ENCODE data around the gene CPNE2. TPM values are rescaled to one million over a fixed set of nuclear protein-coding genes. Genes with fewer than 3 reads are reported as not detected.

Gene CPNE2
- total RNA-seq, 1 experiment from 2014 or later, result 35.2 TPM

DNA sequence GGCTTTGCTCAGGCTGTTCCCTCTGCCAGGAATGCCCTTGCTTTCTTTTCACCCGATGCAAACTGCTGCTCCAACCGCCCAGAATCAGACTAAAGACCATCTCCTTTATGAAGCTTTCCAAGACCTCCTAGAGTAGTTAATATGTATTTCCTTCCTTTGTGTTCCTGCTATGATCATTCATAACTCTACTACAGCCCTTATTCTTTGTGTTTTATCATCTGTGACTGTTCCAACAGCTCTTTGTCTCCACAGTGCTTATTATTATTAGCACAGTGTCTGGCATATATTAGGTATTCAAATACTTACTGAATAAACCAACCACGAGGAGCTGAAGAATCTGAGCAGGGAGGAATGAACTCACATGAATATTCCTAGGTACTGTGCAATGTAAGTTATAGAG is 85.8 kb downstream of the CPNE2 start:
- no peaks in the 10 kb centered on the region for H3K27me3 ChIP-seq (ENCODE audit: insufficient read depth, low read depth)
- CTCF ChIA-PET, result interaction anchor here (0.7 kb wide), 1 partner anchor 429 kb away, joined by 3 read pairs; no protein-coding TSS in a partner anchor

DNA sequence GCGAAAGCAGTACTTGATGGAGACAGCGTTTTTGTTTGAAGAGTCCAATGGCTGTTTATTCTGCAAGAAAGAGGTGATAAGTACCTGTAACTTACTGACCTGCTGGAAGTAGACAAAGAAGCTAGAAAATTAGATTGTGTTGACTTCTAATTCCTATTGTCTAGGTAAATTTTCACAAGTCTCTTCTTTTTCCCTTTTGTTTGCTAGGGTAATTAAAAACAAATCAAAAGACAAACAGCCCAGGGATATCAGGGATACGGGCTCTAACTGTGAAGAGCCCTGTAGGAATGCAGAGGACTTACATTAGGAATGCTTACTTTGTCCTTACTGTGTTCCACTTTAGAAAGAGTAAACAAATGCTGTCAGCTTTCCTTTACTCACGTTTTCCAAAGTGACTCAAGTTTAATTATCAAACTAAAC is 86.4 kb downstream of the CPNE2 start:
- peaks cover 10% of the 10 kb centered on the region for H3K36me3 ChIP-seq (ENCODE audit: low read depth)
- intact Hi-C loops (cut with micrococcal nuclease; ENCODE audit: unreplicated experiment), result no loop called here
- BruUV-seq (replicated peaks), result no TSS peak
- DNase-seq, result no peak
- H3K27me3 ChIP-seq (ENCODE audit: insufficient read depth, low read depth), result no peaks in the 10 kb centered on the region
- no peaks in the 10 kb centered on the region for H3F3A ChIP-seq (ENCODE audit: insufficient read depth, low read depth)
- H3K9me3 ChIP-seq (ENCODE audit: insufficient read depth, low read depth), result no peaks in the 10 kb centered on the region
- POLR2A ChIA-PET (ENCODE audit: unreplicated experiment), result no interaction called here
- H4K20me1 ChIP-seq (ENCODE audit: insufficient read depth), result peaks cover 14% of the 10 kb centered on the region; the same call in 1 of the 2 replicates
- 0 out of 2 replicates have a peak overlapping the region, but pooled peaks have one; percentile 13 for H3K27ac ChIP-seq
- peaks cover 48% of the 10 kb centered on the region for H3K79me2 ChIP-seq (ENCODE audit: low read depth)
- no peak overlapping the region for H2AFZ ChIP-seq
- no peak overlapping the region for H3K4me3 ChIP-seq
- H3K9me2 ChIP-seq (ENCODE audit: insufficient read depth), result no peaks in the 10 kb centered on the region
- TF ChIP-seq, protein P1, sequence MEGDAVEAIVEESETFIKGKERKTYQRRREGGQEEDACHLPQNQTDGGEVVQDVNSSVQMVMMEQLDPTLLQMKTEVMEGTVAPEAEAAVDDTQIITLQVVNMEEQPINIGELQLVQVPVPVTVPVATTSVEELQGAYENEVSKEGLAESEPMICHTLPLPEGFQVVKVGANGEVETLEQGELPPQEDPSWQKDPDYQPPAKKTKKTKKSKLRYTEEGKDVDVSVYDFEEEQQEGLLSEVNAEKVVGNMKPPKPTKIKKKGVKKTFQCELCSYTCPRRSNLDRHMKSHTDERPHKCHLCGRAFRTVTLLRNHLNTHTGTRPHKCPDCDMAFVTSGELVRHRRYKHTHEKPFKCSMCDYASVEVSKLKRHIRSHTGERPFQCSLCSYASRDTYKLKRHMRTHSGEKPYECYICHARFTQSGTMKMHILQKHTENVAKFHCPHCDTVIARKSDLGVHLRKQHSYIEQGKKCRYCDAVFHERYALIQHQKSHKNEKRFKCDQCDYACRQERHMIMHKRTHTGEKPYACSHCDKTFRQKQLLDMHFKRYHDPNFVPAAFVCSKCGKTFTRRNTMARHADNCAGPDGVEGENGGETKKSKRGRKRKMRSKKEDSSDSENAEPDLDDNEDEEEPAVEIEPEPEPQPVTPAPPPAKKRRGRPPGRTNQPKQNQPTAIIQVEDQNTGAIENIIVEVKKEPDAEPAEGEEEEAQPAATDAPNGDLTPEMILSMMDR (conservative IDR thresholded peaks at IDR 0.05), result no peak
- no peak for TF ChIP-seq EZH2 (IDR thresholded peaks at IDR 0.05; ENCODE audit: low read depth)
- peaks cover 4% of the 10 kb centered on the region for H3K4me1 ChIP-seq (replicated peaks; ENCODE audit: insufficient read depth)
- CTCF ChIA-PET, result no interaction called here
- no peak overlapping the region for H3K4me2 ChIP-seq

More for the DNA sequence above, 85.8 kb downstream of the CPNE2 start:
- no TSS peak for BruUV-seq (replicated peaks)
- Histone ChIP-seq H3K4me2 (no peak overlapping the region), H3K9me2 (ENCODE audit: insufficient read depth) (no peaks in the 10 kb centered on the region), H3K4me1 (replicated peaks; ENCODE audit: insufficient read depth) (no peaks in the 10 kb centered on the region), H3K79me2 (ENCODE audit: low read depth) (peaks cover 42% of the 10 kb centered on the region), H4K20me1 (ENCODE audit: insufficient read depth) (peaks cover 14% of the 10 kb centered on the region; the same call in 1 of the 2 replicates), H3F3A (ENCODE audit: insufficient read depth, low read depth) (no peaks in the 10 kb centered on the region), H2AFZ (no peak overlapping the region), H3K9me3 (ENCODE audit: insufficient read depth, low read depth) (no peaks in the 10 kb centered on the region), H3K36me3 (ENCODE audit: low read depth) (peaks cover 16% of the 10 kb centered on the region), H3K4me3 (no peak overlapping the region), H3K27ac (no peak overlapping the region)
- TF ChIP-seq EZH2 (IDR thresholded peaks at IDR 0.05; ENCODE audit: low read depth), result no peak
- TF ChIP-seq, protein P1 (conservative IDR thresholded peaks at IDR 0.05), result no peak
- intact Hi-C loops (cut with micrococcal nuclease; ENCODE audit: unreplicated experiment), result no loop called here
- DNase-seq, result no peak
- POLR2A ChIA-PET (ENCODE audit: unreplicated experiment), result no interaction called here

DNA sequence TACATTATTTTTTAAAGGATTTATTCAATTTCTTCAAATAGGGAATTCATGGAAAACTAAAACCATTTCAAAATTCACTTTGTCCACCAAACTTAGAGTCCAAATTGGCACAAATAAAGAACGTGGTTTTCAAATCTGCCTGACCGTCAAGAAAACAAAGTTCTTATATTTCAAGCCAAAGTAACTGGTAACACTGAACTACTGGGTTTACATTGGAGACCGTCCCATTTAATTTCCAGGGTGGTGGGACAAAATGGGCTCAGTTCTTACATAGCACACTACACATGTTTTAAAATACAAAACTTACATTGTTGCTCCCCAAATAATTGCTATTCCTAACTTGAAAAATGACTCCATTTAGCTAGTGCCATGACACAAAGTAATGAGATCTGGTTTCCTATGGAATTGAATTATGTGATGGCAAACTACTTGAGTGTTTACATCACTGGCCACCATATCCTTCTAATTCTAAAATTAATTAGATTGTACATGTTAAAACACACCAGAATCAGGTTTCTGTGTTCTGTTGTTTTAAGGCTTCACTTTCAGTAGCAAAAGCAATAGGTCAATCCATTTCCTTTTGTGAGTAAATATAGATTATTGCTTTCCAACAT is 86.9 kb downstream of the CPNE2 start:
- Histone ChIP-seq H3K4me3 (no peak overlapping the region), H3K9me3 (ENCODE audit: insufficient read depth, low read depth) (no peaks in the 10 kb centered on the region), H3K27ac (0 out of 2 replicates have a peak overlapping the region, but pooled peaks have one; percentile 13), H3K4me2 (no peak overlapping the region), H3K36me3 (ENCODE audit: low read depth) (peaks cover 8% of the 10 kb centered on the region; the same call in 1 of the 2 replicates), H4K20me1 (ENCODE audit: insufficient read depth) (peaks cover 14% of the 10 kb centered on the region; the same call in 1 of the 2 replicates), H3K27me3 (ENCODE audit: insufficient read depth, low read depth) (no peaks in the 10 kb centered on the region), H3K9me2 (ENCODE audit: insufficient read depth) (no peaks in the 10 kb centered on the region), H3K4me1 (replicated peaks; ENCODE audit: insufficient read depth) (peaks cover 9% of the 10 kb centered on the region), H3F3A (ENCODE audit: insufficient read depth, low read depth) (no peaks in the 10 kb centered on the region), H3K79me2 (ENCODE audit: low read depth) (peaks cover 54% of the 10 kb centered on the region), H2AFZ (no peak overlapping the region)
- no TSS peak for BruUV-seq (replicated peaks)
- intact Hi-C loops (cut with micrococcal nuclease; ENCODE audit: unreplicated experiment), result no loop called here
- no peak for DNase-seq
- no peak for TF ChIP-seq EZH2 (IDR thresholded peaks at IDR 0.05; ENCODE audit: low read depth)
- TF ChIP-seq, protein P1 (conservative IDR thresholded peaks at IDR 0.05), result no peak
- POLR2A ChIA-PET (ENCODE audit: unreplicated experiment), result no interaction called here
- CTCF ChIA-PET, result no interaction called here
